ENCODE measurements around the gene AGPAT1.
"Not testable (repeated sequence)": the region's sequence is repeated elsewhere in the genome, so short reads cannot be mapped to it uniquely, and the experiment has no call there.

Gene AGPAT1

GRCh38 chr6:32198345-32198696, 22.4 kb upstream of the AGPAT1 start:
- no peak for DNase-seq

- DNase-seq = no peak
Observed at GRCh38 chr6:32196682-32197616, 21.1 kb upstream of the AGPAT1 start.

GRCh38 chr6:32195902-32196681, 20.2 kb upstream of the AGPAT1 start:
- DNase-seq = no peak

- DNase-seq = peak; percentile 91
Observed at GRCh38 chr6:32195652-32195901, 19.7 kb upstream of the AGPAT1 start.

GRCh38 chr6:32194825-32195651, 19.2 kb upstream of the AGPAT1 start:
- DNase-seq = no peak

GRCh38 chr6:32194388-32194787, 18.5 kb upstream of the AGPAT1 start:
- no peak for DNase-seq

- DNase-seq = not testable (repeated sequence)
Observed at GRCh38 chr6:32193096-32193495, 17.2 kb upstream of the AGPAT1 start.

GRCh38 chr6:32192608-32193039, 16.7 kb upstream of the AGPAT1 start, which contains the start of gene GPSM3:
TSS of gene GPSM3 (minus strand) at chr6:32192643. CDS start at chr6:32192513, 130 bp downstream.
- no peak for DNase-seq

- no peak for DNase-seq
Observed at GRCh38 chr6:32191696-32192607, 16.1 kb upstream of the AGPAT1 start.

- no peak for DNase-seq
Observed at GRCh38 chr6:32190911-32191677, 15.2 kb upstream of the AGPAT1 start.

- DNase-seq = no peak
Observed at GRCh38 chr6:32190054-32190851, 14.4 kb upstream of the AGPAT1 start, which contains the start of gene PBX2. TSS of gene PBX2 (minus strand) at chr6:32190202. CDS start at chr6:32189915, 287 bp downstream.

GRCh38 chr6:32189742-32190053, 13.8 kb upstream of the AGPAT1 start:
- no peak for DNase-seq

GRCh38 chr6:32189069-32189741, 13.3 kb upstream of the AGPAT1 start:
- no peak for DNase-seq

- no peak for DNase-seq
Observed at GRCh38 chr6:32188381-32189068, 12.6 kb upstream of the AGPAT1 start.

- DNase-seq = not testable (repeated sequence)
Observed at GRCh38 chr6:32187725-32188380, 12.0 kb upstream of the AGPAT1 start.

GRCh38 chr6:32187009-32187709, 11.3 kb upstream of the AGPAT1 start:
- DNase-seq = no peak

- not testable (repeated sequence) for DNase-seq
Observed at GRCh38 chr6:32186151-32186840, 10.4 kb upstream of the AGPAT1 start.
